Limb (tissue), 2 donors: ENCODE measurements around the gene BBLN.

Experiments
- DNase-seq, 2 donors: peaks; one replicate each; pipeline ENCODE4 v3.0.0-alpha.2; 2016; ENCODE audit errors: extremely low spot score in 2 of 2

The BBLN gene

DNA sequence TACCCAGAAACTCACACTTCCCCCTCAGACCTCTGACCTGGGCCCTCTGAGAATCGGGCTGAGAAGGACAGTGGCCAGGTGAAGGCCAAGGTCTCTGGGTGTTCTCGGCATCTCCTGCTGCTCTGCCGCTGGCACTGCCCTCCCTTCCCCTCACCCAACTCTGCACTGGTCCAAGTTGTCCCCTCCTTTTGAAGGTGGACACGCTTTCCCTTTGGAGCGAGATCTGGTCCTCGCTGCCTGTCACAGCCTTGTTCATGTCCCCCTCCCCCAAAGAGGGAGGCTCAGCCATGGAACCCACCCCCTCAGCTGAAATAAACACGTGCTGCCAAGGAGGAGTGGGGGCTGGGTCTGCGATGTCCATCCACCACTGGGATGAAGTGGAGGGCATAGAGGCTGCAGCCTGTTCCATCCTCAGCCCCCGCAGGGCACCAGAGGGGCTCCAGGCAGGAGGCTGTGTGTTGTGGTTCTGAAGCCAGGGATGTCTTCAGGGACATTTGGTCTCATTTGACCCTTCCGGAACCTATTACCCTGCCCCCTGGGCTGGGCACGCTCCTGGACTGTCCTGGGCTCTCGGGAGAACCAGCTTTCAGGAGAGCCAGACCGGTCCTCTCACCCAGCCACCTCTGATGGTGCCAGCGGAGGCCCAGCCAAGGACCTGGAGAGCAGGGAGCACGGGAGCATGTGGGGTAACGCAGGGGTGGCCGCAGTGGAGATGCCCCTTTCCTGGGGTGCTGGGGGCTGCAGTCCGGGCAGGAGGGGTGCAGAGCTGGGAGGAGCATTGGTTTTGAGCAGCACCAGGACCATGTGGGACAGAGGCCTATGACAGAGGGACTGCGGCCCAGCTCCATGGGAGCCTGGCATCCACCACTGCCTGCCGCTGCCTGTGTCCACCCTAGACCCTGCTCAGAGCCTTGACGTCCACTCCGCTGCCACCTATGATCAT is 15.6 kb upstream of the BBLN start:
- peak in 1 of 2 donors; percentile 23 for DNase-seq

DNA sequence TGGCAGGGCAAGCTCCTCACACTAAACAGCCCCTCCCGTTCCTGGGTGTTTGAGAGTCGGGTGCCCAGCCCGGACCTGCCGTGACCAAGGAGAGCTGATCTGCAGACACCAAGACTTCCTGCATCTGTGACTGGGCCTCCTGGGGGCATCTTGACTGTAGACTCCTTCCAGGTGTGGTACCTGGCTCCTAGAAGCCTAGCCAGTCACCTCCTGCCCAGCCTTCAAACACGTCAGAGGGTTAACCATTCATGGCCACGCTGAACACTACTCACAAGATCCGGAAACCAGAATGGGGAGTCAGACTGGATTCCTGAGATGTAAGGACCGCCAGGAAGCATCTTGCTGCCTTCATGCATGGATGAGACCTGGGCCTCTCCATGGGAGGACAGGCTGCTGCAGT is 14.5 kb upstream of the BBLN start:
- DNase-seq, result no peak

- DNase-seq, result peak in 1 of 2 donors; percentile 34
Observed at GRCh38 chr9:128145951-128146351, 14.1 kb upstream of the BBLN start.

DNA sequence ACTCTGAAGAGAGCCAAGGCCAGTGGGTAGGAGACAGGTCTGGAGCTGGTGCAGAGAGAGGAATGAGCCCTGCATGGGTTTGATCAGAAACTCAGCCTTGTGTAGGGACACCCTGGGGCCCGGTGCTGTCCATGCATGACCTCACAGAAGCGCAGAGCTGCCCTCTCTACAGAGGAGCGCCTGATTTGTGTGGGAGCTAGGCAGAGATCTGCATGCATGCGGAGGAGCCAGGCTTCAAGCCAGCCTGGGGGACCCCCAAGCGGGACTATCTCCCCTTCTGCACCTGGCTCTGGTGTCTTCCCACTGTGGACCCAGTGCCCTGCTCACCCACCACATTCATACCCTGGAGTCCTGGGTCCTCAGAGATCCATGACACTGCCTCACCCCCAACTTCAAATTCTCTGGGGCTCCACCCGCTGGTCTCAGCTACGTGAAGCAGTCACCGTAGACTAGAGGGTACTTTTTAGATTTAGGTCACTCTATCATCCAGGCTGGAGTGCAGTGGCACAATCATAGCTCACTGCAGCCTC is 13.4 kb upstream of the BBLN start:
- DNase-seq, result no peak

- no peak for DNase-seq
Observed at GRCh38 chr9:128148509-128149000, 11.5 kb upstream of the BBLN start.

DNA sequence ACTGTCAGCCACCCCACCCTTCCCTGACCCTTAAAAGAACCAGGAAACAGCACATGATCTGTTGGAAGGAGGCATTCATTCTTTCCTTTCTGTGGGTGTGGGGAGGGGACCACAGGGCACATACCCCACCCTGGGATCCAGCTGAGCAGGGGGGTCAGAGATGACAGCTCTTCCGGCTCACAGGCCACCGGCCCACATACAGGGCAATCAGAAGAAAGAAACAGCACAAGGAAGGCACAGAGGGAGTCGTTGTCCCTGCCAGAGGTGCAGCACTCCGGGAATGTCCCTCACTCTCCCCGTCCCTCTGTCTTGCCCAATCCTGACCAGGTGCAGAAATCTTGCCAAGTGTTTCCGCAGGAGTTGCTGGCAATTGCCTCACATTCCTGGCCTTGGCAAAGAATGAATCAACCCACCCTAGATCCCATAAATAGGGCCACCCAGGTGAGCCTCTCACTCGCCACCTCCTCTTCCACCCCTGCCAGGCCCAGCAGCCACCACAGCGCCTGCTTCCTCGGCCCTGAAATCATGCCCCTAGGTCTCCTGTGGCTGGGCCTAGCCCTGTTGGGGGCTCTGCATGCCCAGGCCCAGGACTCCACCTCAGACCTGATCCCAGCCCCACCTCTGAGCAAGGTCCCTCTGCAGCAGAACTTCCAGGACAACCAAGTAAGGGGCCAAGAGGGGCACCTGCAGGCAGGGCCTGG is 10.9 kb upstream of the BBLN start, which contains the start of gene LCN2:
LCN2 (plus strand) TSS at position 453 of the 701 bp plus-strand sequence; CDS start at position 526, 73 bp downstream.
- no peak for DNase-seq

- no peak for DNase-seq
Observed at GRCh38 chr9:128149951-128150593, 10.0 kb upstream of the BBLN start.

- no peak for DNase-seq
Observed at GRCh38 chr9:128150594-128151308, 9.3 kb upstream of the BBLN start.

DNA sequence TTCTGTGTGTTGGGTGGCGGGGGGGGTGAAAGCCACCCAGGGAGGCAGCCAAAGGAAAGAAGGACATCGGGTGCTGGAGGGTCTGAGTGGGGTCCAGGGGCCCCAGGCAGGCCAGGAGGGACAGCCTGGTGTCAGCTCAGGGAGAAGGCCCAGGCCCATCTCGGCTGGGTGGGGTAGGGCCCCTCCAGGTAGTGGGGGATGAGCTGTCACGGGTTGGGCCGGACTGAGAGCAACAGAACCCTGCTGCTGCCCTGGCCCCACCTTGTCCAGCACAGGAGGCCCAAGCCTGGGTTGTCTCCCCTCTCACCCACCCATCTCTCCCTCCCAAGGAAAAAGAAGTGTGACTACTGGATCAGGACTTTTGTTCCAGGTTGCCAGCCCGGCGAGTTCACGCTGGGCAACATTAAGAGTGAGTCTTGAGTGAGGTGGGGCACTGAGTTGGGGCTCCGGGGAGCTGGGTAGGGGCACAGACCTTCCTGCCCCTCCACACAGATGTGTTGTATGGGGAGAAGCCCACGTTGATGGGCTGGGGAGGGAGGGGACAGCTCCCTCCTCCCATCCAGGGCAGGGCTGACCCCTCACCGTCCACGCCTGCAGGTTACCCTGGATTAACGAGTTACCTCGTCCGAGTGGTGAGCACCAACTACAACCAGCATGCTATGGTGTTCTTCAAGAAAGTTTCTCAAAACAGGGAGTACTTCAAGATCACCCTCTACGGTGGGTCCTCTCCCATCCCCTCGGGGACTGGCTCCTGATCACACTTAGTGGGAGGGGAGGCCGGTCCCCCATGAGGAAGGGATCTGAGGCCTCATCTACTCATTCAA is 8.5 kb upstream of the BBLN start:
- no peak for DNase-seq

DNA sequence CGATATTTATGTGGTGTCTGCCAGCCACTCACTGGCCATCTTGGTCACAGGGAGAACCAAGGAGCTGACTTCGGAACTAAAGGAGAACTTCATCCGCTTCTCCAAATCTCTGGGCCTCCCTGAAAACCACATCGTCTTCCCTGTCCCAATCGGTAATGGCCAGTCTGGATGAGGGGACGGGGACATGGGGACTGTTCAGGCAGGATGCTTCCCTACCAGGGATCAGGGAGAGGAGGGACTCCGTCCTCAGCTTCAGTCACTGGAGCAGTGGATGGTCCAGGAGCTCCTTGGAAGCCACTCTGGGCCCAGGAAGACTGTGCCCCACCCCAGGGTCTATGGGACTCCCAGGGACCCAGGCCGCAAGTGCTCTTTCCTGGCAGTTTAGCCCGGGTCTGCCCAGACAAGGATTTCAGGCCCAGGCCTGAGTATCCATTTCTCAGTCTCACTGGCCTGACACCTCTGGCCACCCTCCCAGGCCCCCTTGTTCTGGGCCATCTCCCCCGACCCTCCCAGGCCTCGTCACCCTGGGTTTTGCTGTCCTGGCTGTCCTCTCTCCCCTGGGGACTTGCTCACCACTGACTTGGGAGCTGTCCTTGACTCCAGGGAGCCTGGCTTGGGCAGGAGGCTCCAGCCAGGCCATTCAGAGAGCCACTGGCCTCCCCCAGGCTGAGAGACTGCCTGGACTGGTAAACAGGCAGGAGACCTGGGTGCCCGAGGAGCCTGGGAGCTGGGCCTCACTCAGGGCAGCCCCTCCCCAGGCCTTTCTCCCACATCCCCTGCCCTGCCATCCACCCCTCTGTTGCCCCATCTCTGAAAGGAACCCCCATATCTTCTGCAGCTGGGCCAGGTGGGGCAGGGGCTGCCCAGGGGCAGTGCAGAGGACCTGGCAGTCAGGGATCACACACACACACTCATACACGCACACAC is 7.7 kb upstream of the BBLN start:
- no peak for DNase-seq

GRCh38 chr9:128153060-128153946 is 6.8 kb upstream of the BBLN start:
- no peak for DNase-seq

GRCh38 chr9:128153947-128154695 is 5.9 kb upstream of the BBLN start:
- DNase-seq, result no peak

GRCh38 chr9:128155736-128156500 is 4.1 kb upstream of the BBLN start:
- DNase-seq, result no peak

- DNase-seq, result no peak
Observed at GRCh38 chr9:128159522-128159783, 612 bp upstream of the BBLN start.

DNA sequence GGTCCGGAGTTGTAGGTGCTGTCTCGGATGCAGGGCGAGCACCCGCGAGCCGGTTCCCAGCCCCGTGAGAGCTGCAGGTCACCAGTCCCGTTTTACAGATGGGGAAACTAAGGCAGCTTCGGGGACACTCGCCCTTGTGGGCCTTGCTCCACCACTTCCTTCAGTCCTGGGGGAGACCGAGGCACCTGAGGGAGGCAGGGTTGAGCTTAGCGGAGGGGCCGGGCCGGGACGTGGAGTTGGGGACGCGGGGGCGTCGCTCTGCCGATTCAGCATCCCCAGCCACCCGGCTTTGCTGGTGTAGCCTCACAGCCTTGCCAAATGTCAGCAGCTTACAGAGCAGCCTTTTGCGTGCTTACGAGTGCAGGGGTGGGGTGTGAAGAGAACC is 530 bp downstream of the BBLN start:
- DNase-seq, result no peak

GRCh38 chr9:128161215-128161902 is 1.3 kb downstream of the BBLN start:
- no peak for DNase-seq
